A549 (cell line): ENCODE measurements around the gene ARFGEF2. TPM values are rescaled to one million over a fixed set of nuclear protein-coding genes. Genes with fewer than 3 reads are reported as not detected.

Experiments
- ATAC-seq, 2 experiments: fragments of 200-7000 bp in 1 of 2; fragments of >200 bp in 1 of 2; cut with Nextera tagmentation in 1 of 2; cut with Tn5 transposase in 1 of 2; 3 replicates each; pipeline versions ENCODE4 v1.8.0 to v1.9.1; 2018 to 2020; ENCODE audit warnings: mild to moderate bottlenecking in 1 of 2, moderate library complexity in 1 of 2
- CTCF ChIA-PET: fragments of 300-600 bp; sonication (Branson Sonifier 250); formaldehyde crosslinking; extraction: SDS; loops from one replicate; lab custom pipeline; 2021; ENCODE audit warnings: antibody characterized with exemption, inconsistent platforms; lab: Yijun Ruan, JAX
- POLR2A ChIA-PET: fragments of 350-600 bp; formaldehyde crosslinking; extraction: SDS; loops from one replicate; lab custom pipeline; 2021; ENCODE audit warnings: antibody characterized with exemption, inconsistent platforms; lab: Yijun Ruan, JAX
- DNase-seq, 2 experiments: peaks; one replicate each; pipeline versions ENCODE4 v3.0.0 to v3.0.0-alpha.2; 2011 to 2016; ENCODE audit warnings: low read depth in 1 of 2, low spot score in 1 of 2
- FAIRE-seq: peaks from 2 replicates; lab custom pipeline; 2011; peaks lifted over from hg19 to GRCh38; lab: Jason Lieb, UNC
- H3K27ac ChIP-seq, 2 experiments: fragments of >200 bp; sonication (Bioruptor Twin); formaldehyde crosslinking; 3 replicates each; pipeline ENCODE4 v1.5.1; 2016 to 2017
- H3K4me1 ChIP-seq: fragments of >200 bp; sonication (Bioruptor Twin); formaldehyde crosslinking; 3 replicates; pipeline ENCODE4 v1.6.1; 2016
- H3K4me2 ChIP-seq: fragments of >200 bp; sonication (Bioruptor Twin); formaldehyde crosslinking; 3 replicates; pipeline ENCODE4 v1.6.1; 2016
- H3K4me3 ChIP-seq: fragments of >200 bp; sonication (Bioruptor Twin); formaldehyde crosslinking; 3 replicates; pipeline ENCODE4 v1.5.1; 2016
- H3K9me3 ChIP-seq: fragments of >200 bp; sonication (Bioruptor Twin); formaldehyde crosslinking; 3 replicates; pipeline ENCODE4 v1.6.1; 2016
- BCL3 ChIP-seq: fragments of >200 bp; sonication (Bioruptor Twin); formaldehyde crosslinking; IDR thresholded peaks from 3 replicates; pipeline ENCODE4 v1.6.1; 2016
- FOSB ChIP-seq: fragments of 250-450 bp; sonication (Bioruptor Pico); IDR thresholded peaks from 2 replicates; pipeline ENCODE4 v1.5.0; 2020; ENCODE audit warnings: mild to moderate bottlenecking, moderate library complexity
- GATA3 ChIP-seq: IDR thresholded peaks from 2 replicates; pipeline ENCODE4 v1.6.1; 2012; ENCODE audit warnings: borderline replicate concordance
- HES2 ChIP-seq: fragments of >200 bp; sonication (Bioruptor Twin); formaldehyde crosslinking; IDR thresholded peaks from 2 replicates; pipeline ENCODE4 v1.6.1; 2016
- JUN ChIP-seq, 2 experiments: fragments of >200 bp; sonication (Bioruptor Twin); formaldehyde crosslinking; IDR thresholded peaks; 2 replicates in 1 of 2; 3 replicates in 1 of 2; pipeline ENCODE4 v1.6.1; 2016 to 2017
- JUNB ChIP-seq: fragments of >200 bp; sonication (Bioruptor Twin); formaldehyde crosslinking; IDR thresholded peaks from 2 replicates; pipeline ENCODE4 v1.6.1; 2016
- KDM5A ChIP-seq: fragments of 200-600 bp; sonication (generic); IDR thresholded peaks from 2 replicates; pipeline ENCODE4 v1.6.1; 2016; ENCODE audit warnings: antibody characterized with exemption, mild to moderate bottlenecking
- MAFK ChIP-seq: fragments of 450-650 bp; IDR thresholded peaks from 2 replicates; pipeline ENCODE4 v1.6.1; 2014; ENCODE audit not compliant: partially characterized antibody
- MAX ChIP-seq: IDR thresholded peaks from 2 replicates; pipeline ENCODE4 v1.6.1; 2012
- MYC ChIP-seq: IDR thresholded peaks from 2 replicates; pipeline ENCODE4 v1.6.1; 2012; ENCODE audit warnings: mild to moderate bottlenecking, inconsistent platforms, low read length, improper control_type of control experiment, borderline replicate concordance
- NPAS2 ChIP-seq: fragments of 250-450 bp; sonication (Bioruptor Pico); IDR thresholded peaks from 2 replicates; pipeline ENCODE4 v1.8.0; 2022; ENCODE audit warnings: mild to moderate bottlenecking, moderate library complexity, borderline replicate concordance
- NR3C1 ChIP-seq: fragments of >200 bp; sonication (Bioruptor Twin); formaldehyde crosslinking; IDR thresholded peaks from 3 replicates; pipeline ENCODE4 v1.6.1; 2017
- PBX3 ChIP-seq: IDR thresholded peaks from 2 replicates; pipeline ENCODE4 v1.6.1; 2012
- POLR2AphosphoS2 ChIP-seq: conservative IDR thresholded peaks from 2 replicates; pipeline ENCODE4 v1.6.1; 2012; ENCODE audit warnings: low read length, improper control_type of control experiment, inconsistent platforms
- RAD21 ChIP-seq, 2 experiments: fragments of >200 bp in 1 of 2; sonication (Bioruptor Twin) in 1 of 2; formaldehyde crosslinking in 1 of 2; IDR thresholded peaks in 1 of 2; conservative IDR thresholded peaks in 1 of 2; 2 replicates in 1 of 2; 3 replicates in 1 of 2; pipeline ENCODE4 v1.6.1; 2012 to 2018; ENCODE audit warnings: inconsistent platforms in 1 of 2
- RFX5 ChIP-seq: fragments of 450-650 bp; IDR thresholded peaks from 2 replicates; pipeline ENCODE4 v1.7.1; 2014; ENCODE audit warnings: antibody characterized with exemption, mild to moderate bottlenecking, moderate library complexity
- TFCP2L1 ChIP-seq: fragments of 250-450 bp; sonication (Bioruptor Pico); IDR thresholded peaks from 2 replicates; pipeline ENCODE4 v1.5.0; 2021; ENCODE audit warnings: mild to moderate bottlenecking
- ZC3H11A ChIP-seq: fragments of 450-650 bp; IDR thresholded peaks from 2 replicates; pipeline ENCODE4 v1.6.1; 2014; ENCODE audit warnings: antibody characterized with exemption, mild to moderate bottlenecking
- ZSCAN20 ChIP-seq: fragments of 250-450 bp; sonication (Bioruptor Pico); IDR thresholded peaks from 2 replicates; pipeline ENCODE4 v1.8.0; 2022; ENCODE audit warnings: mild to moderate bottlenecking, moderate library complexity
- WGBS: methylation state at CpG from one replicate; pipeline ENCODE4 v1.1.6; 2017; ENCODE audit errors: missing lambda C conversion rate; 5-methylcytosine and 5-hydroxymethylcytosine counted together
- polyA plus RNA-seq, 4 experiments: library from polyadenylated mRNA; depleted of rRNA in 3 of 4; stranded (reverse); fragments of >200 nt; fragmentation: RNase III in 1 of 4; extraction: RNeasy Plus Mini Kit Qiagen cat#74134 plus additional on column Dnase treatment in 1 of 4; gene quantifications; 2 replicates in 3 of 4; 3 replicates in 1 of 4; pipeline ENCODE4 v1.2.3, GENCODE V29; 2011 to 2017
- TF ChIP-seq, protein P1 (sequence below): fragments of >200 bp; sonication (Bioruptor Twin); formaldehyde crosslinking; IDR thresholded peaks from 3 replicates; pipeline ENCODE4 v1.5.1; 2016

ARFGEF2 gene
- polyA plus RNA-seq, 2 of the 4 experiments (the other 2 are of a cell fraction) = 12.3 to 24.3 TPM

DNA sequence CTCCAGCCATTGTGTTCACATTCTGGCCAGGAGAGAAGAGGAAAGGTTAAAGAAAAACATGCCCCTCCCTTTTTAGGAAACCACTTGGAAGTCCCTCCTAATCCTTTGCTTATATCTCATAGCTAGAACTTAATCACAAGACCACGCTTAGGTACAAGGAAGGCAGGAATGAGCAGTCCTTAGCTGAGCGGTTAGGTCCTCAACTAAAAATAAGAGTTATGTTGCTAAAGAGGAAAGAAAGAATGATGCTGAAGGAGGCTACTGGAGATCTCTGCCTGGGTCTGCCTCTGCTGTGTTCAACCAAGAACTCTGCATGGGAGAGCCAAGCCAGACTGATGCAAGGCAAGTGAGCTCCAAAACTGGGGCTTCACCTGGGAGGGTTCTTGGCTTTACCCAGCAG is 11.6 kb upstream of the ARFGEF2 start:
- Histone ChIP-seq H3K9me3 (peaks cover 11% of the 10 kb centered on the region; the same call in 2 of the 3 replicates), H3K4me1 (peaks cover under 1% of the 10 kb centered on the region; the same call in 2 of the 3 replicates), H3K4me2 (no peak overlapping the region), H3K4me3 (no peak overlapping the region), H3K27ac (no peak overlapping the region)
- TF ChIP-seq, protein P1, sequence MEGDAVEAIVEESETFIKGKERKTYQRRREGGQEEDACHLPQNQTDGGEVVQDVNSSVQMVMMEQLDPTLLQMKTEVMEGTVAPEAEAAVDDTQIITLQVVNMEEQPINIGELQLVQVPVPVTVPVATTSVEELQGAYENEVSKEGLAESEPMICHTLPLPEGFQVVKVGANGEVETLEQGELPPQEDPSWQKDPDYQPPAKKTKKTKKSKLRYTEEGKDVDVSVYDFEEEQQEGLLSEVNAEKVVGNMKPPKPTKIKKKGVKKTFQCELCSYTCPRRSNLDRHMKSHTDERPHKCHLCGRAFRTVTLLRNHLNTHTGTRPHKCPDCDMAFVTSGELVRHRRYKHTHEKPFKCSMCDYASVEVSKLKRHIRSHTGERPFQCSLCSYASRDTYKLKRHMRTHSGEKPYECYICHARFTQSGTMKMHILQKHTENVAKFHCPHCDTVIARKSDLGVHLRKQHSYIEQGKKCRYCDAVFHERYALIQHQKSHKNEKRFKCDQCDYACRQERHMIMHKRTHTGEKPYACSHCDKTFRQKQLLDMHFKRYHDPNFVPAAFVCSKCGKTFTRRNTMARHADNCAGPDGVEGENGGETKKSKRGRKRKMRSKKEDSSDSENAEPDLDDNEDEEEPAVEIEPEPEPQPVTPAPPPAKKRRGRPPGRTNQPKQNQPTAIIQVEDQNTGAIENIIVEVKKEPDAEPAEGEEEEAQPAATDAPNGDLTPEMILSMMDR = no peak
- no peak for TF ChIP-seq MAX
- no peak for TF ChIP-seq GATA3
- TF ChIP-seq RFX5 = no peak
- TF ChIP-seq ZSCAN20 (CRISPR knock-in tag) = no peak
- TF ChIP-seq MAFK = no peak
- no peak for TF ChIP-seq RAD21 (conservative IDR thresholded peaks at IDR 0.05 in 1 of 2, IDR thresholded peaks at IDR 0.05 in 1 of 2)
- no peak for TF ChIP-seq KDM5A
- no peak for ATAC-seq
- 72% methylated on average over 2 of the region's 2 CpGs for WGBS
- DNase-seq = no peak
- ChIA-PET POLR2A (no interaction called here), CTCF (interaction anchor here (0.7 to 18.8 kb wide), 4 partner anchors 38 to 275 kb away, joined by 3 to 494 read pairs (median 5); no protein-coding TSS in a partner anchor)
- no peak for FAIRE-seq

DNA sequence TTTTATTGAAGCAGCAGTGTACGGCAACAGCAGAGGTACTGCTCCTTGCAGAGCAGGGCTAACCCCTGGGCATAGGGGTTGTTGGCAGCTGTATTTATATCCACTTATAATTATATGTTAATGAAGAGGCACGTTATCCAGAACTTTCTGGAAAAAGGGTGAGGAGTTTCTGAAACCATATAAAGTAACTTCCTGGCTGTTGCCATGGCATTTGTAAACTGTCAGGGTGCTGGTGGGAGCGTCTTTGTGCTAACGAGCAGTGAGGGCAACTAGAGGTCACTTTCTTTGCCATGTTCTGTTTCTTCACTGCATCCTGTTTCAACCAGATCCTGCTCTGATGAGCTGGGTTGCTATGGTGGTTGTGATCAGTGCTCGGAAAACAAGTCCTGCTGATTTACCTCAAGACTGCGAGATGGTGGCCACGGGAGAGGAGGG is 11.1 kb upstream of the ARFGEF2 start:
- CTCF ChIA-PET = interaction anchor here (0.7 to 18.8 kb wide), 3 partner anchors 38 to 275 kb away, joined by 3 to 494 read pairs (median 6); no protein-coding TSS in a partner anchor
- no peak for ATAC-seq
- no peak for FAIRE-seq
- Histone ChIP-seq H3K9me3 (peaks cover 11% of the 10 kb centered on the region; the same call in 2 of the 3 replicates), H3K4me3 (no peak overlapping the region), H3K4me2 (no peak overlapping the region), H3K4me1 (no peaks in the 10 kb centered on the region), H3K27ac (no peak overlapping the region)
- POLR2A ChIA-PET = no interaction called here
- 55% methylated on average over 7 of the region's 7 CpGs for WGBS
- DNase-seq = peak in 1 of 2 experiments; percentile 24
- TF ChIP-seq GATA3 (no peak), JUNB (no peak), MAFK (no peak), JUN (IDR thresholded peaks at IDR 0.05) (no peak), RAD21 (conservative IDR thresholded peaks at IDR 0.05 in 1 of 2, IDR thresholded peaks at IDR 0.05 in 1 of 2) (no peak), ZC3H11A (no peak)

DNA sequence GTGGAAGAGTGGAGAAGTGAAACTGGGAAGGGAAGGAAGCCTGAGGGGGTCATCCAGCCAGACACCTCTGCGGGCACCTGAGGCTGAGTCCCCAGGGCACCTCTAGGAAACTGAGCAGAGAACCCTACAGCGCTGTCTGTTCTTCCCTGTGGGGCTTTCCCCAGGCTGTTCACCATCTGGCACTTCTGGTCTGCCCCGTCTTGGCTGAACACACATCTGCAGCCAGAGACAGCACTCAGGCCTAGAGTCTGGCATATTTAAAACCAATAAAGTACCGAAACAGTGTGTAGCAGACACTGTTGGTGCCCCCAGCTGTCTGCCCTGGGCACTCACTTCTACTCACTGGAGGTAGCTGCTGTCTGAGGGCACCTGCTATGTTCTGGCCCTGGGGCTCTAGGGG is 9.4 kb upstream of the ARFGEF2 start:
- CTCF ChIA-PET = interaction anchor here (18.8 kb wide), 1 partner anchor 255 kb away, joined by 494 read pairs; no protein-coding TSS in a partner anchor
- Histone ChIP-seq H3K4me2 (no peak overlapping the region), H3K9me3 (peaks cover 11% of the 10 kb centered on the region; the same call in 2 of the 3 replicates), H3K27ac (no peak overlapping the region), H3K4me1 (no peaks in the 10 kb centered on the region), H3K4me3 (no peak overlapping the region)
- FAIRE-seq (no peak), DNase-seq (no peak), ATAC-seq (peak in 1 of 2 experiments; percentile 44; a peak in 1 of 6 replicates)
- POLR2A ChIA-PET = no interaction called here
- TF ChIP-seq TFCP2L1 (CRISPR knock-in tag) (no peak), MAFK (no peak), RFX5 (no peak), GATA3 (no peak), BCL3 (no peak), NR3C1 (no peak), NPAS2 (CRISPR knock-in tag) (no peak), MYC (no peak), ZSCAN20 (CRISPR knock-in tag) (no peak), POLR2AphosphoS2 (no peak), HES2 (no peak), FOSB (CRISPR knock-in tag) (no peak), PBX3 (no peak)
- 69% methylated on average over 4 of the region's 4 CpGs for WGBS
